IMR-90 (cell line): ENCODE results near the gene SLC26A11.

Source experiments
- CEBPB ChIP-seq: IDR thresholded peaks from 2 replicates; pipeline ENCODE4 v1.6.1; 2012; ENCODE audit warnings: low read depth, low read length, improper control_type of control experiment
- CHD1 ChIP-seq: IDR thresholded peaks from 2 replicates; pipeline ENCODE4 v1.6.1; 2012; ENCODE audit warnings: low read depth, low read length, improper control_type of control experiment
- CTCF ChIP-seq: conservative IDR thresholded peaks from 2 replicates; pipeline ENCODE4 v1.5.1; 2012; ENCODE audit warnings: mild to moderate bottlenecking, low read depth, low read length, improper control_type of control experiment
- ELK1 ChIP-seq: fragments of 150-350 bp; IDR thresholded peaks from 2 replicates; pipeline ENCODE4 v1.6.1; 2016; ENCODE audit warnings: low read depth, mild to moderate bottlenecking, low read length, moderate library complexity, borderline replicate concordance
- MAZ ChIP-seq: IDR thresholded peaks from 2 replicates; pipeline ENCODE4 v1.6.1; 2012; ENCODE audit warnings: low read depth, mild to moderate bottlenecking, low read length, improper control_type of control experiment, moderate library complexity, borderline replicate concordance
- MXI1 ChIP-seq: IDR thresholded peaks from 2 replicates; pipeline ENCODE4 v1.6.1; 2012; ENCODE audit warnings: low read depth, mild to moderate bottlenecking, low read length, moderate library complexity, borderline replicate concordance
- POLR2A ChIP-seq: IDR thresholded peaks from 2 replicates; pipeline ENCODE4 v1.6.1; 2012; ENCODE audit warnings: mild to moderate bottlenecking, low read depth, low read length
- RAD21 ChIP-seq: IDR thresholded peaks from 2 replicates; pipeline ENCODE4 v1.6.1; 2012; ENCODE audit warnings: low read length, improper control_type of control experiment
- RCOR1 ChIP-seq: IDR thresholded peaks from 2 replicates; pipeline ENCODE4 v1.6.1; 2012; ENCODE audit warnings: mild to moderate bottlenecking, low read length, improper control_type of control experiment; ENCODE audit not compliant: insufficient replicate concordance
- RFX5 ChIP-seq: IDR thresholded peaks from 2 replicates; pipeline ENCODE4 v1.8.0; 2012; ENCODE audit warnings: low read depth, mild to moderate bottlenecking, low read length, moderate library complexity
- SMC3 ChIP-seq: fragments of 150-350 bp; IDR thresholded peaks from 2 replicates; pipeline ENCODE4 v1.6.1; 2016; ENCODE audit warnings: low read depth, mild to moderate bottlenecking, antibody characterized with exemption, low read length, moderate library complexity

DNA sequence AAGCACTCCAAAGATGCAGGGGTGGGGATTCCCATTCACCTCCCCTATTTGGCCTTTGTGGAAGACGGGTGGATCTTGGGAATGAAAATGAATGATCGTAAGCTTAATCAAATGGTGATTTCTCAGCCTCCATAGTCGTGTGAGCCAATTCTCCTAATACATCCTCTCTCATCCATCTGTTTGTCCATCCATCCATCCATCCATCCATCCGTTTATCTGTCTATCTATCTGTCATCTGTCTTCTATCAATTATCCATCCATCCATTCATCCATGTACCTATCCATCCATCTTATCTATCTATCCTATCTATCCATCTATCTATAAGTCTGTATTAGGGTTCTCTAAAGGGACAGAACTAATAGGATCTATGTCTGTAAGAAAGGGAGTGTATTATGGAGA lies 48.2 kb downstream of the SLC26A11 start:
- TF ChIP-seq SMC3 (no peak), CTCF (no peak), RAD21 (no peak), POLR2A (no peak), RCOR1 (no peak), CHD1 (no peak), MXI1 (no peak), RFX5 (no peak), MAZ (no peak), ELK1 (no peak), CEBPB (no peak)
